Measurements from ENCODE around the gene MCC.

MCC gene

GRCh38 chr5:113064806-113065205, 423.4 kb downstream of the MCC start:
- no peak for DNase-seq

- DNase-seq: no peak
These were observed 424.3 kb downstream of the MCC start for GRCh38 chr5:113063927-113064326.

- DNase-seq: no peak
These were observed 425.3 kb downstream of the MCC start for GRCh38 chr5:113062869-113063508.

- no peak for DNase-seq
These were observed 426.1 kb downstream of the MCC start for GRCh38 chr5:113061846-113062780.

GRCh38 chr5:113060408-113061025, 427.7 kb downstream of the MCC start:
- DNase-seq: no peak

GRCh38 chr5:113059232-113060040, 428.8 kb downstream of the MCC start:
- no peak for DNase-seq

- no peak for DNase-seq
These were observed 429.5 kb downstream of the MCC start for GRCh38 chr5:113058706-113059226.

GRCh38 chr5:113058269-113058668, 430.0 kb downstream of the MCC start:
- DNase-seq: no peak

GRCh38 chr5:113057557-113057984, 430.7 kb downstream of the MCC start:
- no peak for DNase-seq

GRCh38 chr5:113056988-113057387, 431.3 kb downstream of the MCC start:
- DNase-seq: no peak

GRCh38 chr5:113054899-113055298, 433.4 kb downstream of the MCC start:
- no peak for DNase-seq

- DNase-seq: no peak
These were observed 434.7 kb downstream of the MCC start for GRCh38 chr5:113053511-113053995.

- DNase-seq: no peak
These were observed 436.0 kb downstream of the MCC start for GRCh38 chr5:113052041-113052795.

- DNase-seq: no peak
These were observed 437.4 kb downstream of the MCC start for GRCh38 chr5:113050721-113051382.

- DNase-seq: no peak
These were observed 439.3 kb downstream of the MCC start for GRCh38 chr5:113048931-113049330.

- DNase-seq: no peak
These were observed 440.3 kb downstream of the MCC start for GRCh38 chr5:113047733-113048652.

- DNase-seq: no peak
These were observed 441.0 kb downstream of the MCC start for GRCh38 chr5:113047234-113047633.

- DNase-seq: no peak
These were observed 443.3 kb downstream of the MCC start for GRCh38 chr5:113044776-113045465.

- no peak for DNase-seq
These were observed 444.7 kb downstream of the MCC start for GRCh38 chr5:113043491-113043931.

Data from activated naive CD4-positive, alpha-beta T cell (primary cell).